GM10847 (cell line): ENCODE results near the gene PNKD.

Source experiments
- POLR2A ChIP-seq: IDR thresholded peaks from 2 replicates; pipeline ENCODE4 v1.6.1; 2011; ENCODE audit not compliant: insufficient read length; ENCODE audit errors: extremely low read depth

Gene PNKD

DNA sequence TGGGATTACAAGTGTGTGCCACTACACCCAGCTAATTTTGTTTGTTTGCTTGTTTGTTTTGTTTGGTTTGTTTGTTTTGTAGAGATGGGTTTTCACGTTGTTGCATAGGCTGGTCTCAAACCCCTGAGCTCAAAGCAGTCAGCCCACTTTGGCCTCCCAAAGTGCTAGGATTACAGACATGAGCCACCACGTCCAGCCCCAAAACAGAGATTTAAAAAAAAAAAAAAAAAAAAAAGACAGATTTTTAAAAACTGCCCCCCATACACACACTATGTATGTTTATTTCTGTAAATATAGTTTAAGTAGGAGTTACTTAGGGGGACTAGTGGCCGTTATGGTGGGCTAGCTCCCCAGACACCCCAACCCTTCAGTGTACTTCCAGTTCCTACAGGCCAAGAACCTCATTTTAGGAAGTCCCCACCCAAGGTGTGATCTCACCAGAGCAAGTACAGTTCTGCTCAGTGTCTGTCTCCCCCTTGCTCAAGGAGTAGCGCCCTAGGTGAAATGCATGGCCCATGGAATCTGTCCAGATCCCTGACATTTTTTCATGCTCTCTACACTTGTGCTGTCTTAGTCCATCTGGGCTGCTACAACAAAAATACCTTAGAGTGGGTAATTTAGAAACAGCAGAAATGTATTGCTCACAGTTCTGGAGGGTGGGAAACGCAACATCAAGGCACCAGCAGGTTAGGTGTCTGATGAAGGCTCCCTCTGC, 23.6 kb downstream of the PNKD start:
- no peak for TF ChIP-seq POLR2A

DNA sequence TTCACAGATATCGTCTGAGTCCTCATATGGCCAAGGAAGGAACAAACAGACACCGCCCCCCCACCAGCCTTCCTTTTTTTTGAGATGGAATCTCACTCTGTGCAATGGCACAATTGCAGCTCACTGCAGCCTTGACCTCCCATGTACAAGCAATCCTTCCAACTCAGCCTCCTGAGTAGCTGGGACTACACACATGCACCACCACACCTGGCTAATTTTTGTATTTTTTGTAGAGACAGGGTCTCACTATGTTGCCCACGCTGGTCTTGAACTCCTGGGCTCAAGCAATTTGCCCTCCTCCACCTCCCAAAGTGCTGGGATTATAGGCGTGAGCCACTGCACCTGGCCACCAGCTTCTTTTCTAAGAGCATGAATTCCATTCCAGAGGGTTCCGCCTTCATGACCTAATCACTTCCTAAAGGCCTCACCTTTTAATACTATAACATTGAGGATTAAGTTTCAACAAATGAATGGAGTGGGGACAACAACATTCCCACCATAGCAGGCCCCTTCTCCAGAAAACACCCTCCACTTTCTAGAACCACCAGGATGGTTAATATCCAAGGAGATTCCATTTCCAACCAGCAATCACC, 24.2 kb downstream of the PNKD start:
- no peak for TF ChIP-seq POLR2A

DNA sequence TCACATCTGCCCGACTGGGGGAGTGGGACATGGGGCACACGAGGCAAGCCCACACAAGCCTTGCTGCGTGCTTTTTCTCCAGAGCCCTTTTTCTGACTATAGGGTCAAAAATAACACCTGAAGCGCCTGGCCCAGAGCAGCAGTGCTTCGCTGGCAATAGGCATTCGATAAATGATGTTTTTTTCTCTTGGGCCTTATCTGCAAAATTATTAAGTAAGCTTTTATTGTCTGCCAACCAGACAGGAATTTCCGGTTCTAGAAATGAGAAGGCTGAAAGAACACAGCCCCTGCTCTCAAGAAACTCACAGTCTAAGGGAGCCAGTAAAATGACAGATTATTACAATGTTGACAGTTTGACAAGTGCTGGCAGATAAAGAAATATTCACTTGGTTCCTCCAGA, 24.7 kb downstream of the PNKD start:
- no peak for TF ChIP-seq POLR2A

DNA sequence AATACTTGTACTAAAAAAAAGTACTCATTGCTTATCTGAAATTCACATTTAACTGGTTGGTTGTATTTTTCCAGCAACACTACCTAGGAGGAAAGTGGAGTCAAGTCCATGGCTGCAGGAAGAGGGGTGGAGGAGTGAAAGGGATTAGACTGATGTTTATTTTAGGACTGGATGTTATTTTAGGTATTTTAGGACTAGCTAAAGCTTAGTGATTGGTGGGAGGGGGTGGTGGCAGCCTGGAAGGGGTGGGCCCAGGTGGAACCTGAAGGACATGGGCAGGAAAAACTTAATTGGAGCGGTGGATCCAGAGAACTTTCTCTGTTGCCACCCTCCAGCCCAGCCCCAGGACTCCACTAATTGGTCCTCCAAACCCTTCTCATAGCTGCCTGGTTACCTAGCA, 25.9 kb downstream of the PNKD start:
- TF ChIP-seq POLR2A = no peak

DNA sequence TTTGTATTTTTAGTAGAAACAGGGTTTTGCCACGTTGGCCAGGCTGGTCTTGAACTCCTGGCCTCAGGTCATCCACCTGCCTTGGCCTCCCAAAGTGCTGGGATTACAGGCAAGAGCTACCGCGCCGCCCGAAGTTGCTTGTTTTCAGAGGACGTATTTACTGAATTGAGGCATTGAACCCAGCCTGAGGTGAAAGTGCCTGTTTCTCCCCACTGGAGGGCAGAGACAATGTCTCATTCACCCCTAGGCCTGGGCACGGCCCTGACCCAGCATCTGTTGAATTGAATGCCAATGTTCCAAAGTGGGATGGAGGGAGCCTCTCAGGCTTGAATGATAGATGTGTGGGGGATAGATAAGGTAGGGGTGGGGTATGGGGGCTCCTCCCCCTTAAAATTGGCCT, 26.5 kb downstream of the PNKD start:
- TF ChIP-seq POLR2A = no peak

DNA sequence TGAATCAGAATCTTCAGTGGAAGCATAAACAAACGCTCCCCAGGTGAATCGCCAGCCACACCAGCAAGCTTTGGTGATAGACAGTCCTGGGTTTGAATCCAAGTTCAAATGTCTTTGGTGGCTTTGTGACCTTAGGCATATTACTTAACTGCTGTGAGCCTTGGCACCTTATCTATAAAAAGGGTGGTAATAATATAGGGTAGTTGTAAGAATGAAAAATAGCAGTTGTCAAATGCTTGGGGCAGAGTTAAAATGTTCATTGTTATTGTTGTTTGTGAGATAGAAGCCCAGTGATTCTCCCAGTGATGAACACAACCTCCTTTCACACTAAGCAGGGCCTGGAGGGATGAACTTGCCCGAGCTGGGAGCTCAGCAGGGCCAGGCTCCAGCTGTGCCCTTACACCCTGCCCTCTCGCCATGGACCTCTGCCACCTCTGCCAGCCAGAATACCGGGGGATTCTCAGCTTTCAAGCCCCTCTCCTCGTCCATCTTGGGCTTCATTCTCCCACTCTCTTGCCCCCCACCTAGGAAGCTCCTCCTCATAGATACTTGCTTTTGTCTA, 28.1 kb downstream of the PNKD start:
- no peak for TF ChIP-seq POLR2A

DNA sequence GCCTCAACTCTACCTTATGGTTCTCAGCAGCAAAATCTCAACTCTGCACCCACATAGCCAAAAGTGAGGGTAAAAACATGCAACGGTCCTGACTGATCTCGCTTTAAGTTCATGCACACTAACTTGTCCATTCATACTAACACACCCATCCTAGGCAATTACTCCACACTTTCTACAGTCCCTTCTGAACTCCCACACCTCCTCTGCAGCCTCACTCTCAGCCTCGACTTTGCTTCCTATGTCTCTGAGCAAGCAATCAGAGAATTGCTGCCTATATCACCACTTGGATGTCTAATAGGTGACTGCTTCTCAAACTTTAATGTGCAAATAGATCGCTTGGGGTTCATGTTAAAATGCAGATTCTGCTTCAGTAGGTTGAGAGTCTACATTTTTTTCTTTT, 29.8 kb downstream of the PNKD start:
- TF ChIP-seq POLR2A = no peak

DNA sequence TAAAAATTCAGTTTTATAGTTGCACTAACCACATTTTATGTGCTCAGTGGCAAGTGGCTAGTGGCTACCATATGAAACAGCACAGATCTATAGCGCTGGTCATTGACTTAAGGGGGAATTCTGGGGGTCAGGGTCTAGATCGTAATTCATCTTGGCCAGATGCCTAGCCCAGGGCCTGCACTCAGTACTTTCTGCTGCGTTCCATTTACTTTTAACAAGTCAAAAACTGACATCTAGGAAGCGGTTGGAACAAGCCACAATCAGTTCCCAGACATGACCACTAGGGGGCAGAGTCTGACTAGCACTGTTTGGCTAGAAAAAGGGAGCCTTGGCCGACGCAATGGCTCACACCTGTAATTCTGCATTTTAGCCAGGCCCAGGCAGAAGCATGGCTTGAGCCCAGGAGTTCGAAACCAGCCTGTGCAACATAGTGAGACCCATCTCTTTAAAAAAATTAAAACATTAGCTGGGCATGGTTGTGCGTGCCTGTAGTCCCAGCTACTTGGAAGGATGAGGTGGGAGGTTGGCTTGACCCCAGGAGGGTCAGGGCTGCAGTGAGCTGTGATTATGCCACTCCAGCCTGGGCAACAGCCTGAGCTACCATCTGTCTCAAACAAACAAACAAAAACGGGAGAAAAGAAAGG, 31.0 kb downstream of the PNKD start:
- TF ChIP-seq POLR2A = no peak

DNA sequence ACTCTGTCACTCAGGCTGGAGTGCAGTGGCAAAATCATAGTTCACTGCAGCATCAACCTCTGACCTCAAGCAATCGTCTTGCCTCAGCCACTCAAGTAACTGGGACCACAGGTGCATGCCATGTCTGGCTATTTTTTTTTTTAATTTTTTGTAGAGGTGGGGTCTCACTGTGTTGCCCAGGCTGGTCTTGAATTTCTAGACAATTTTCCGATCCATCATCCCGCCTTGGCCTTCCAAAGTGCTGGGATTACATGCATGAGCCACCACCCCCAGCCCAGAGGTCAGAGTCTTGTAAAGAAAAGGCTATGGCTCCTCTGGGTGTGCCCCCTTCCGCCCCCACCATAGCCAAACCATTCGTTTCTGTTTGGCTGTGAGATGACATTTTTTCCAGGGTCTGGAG, 35.1 kb downstream of the PNKD start:
- no peak for TF ChIP-seq POLR2A

DNA sequence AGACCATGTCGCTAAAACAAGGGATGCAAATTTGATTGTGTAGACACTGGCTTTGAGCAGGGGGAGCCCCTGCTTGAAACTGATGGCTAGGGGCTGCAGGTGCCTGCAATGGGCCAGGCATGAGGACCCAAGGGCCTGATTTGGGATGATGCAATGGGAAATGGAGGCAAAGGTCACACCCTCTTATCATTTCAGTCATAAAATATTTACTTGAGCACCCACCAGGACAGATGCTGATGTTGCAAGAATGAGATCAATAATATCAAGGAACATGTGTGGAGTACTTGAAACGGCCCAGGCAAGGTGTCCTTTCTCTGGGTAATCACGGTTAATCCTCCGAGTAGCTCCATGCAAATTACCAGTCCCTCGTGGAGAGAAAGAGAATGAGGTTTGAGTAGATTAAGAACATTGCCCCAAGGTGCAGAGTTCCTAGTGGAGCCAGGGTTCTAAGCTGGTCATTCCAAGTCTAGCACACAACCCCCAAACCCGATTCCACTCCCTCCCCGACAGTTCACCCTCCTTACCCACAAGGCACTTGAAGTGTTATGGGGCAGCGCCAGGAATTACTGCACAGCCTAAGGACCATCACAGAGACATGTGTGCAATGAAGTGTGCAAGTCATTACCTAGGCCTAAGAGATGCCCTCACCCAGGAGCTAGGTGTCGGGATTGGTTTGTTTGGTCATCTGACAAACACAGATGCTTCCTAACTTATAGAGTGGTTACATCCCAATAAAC, 36.0 kb downstream of the PNKD start:
- no peak for TF ChIP-seq POLR2A

DNA sequence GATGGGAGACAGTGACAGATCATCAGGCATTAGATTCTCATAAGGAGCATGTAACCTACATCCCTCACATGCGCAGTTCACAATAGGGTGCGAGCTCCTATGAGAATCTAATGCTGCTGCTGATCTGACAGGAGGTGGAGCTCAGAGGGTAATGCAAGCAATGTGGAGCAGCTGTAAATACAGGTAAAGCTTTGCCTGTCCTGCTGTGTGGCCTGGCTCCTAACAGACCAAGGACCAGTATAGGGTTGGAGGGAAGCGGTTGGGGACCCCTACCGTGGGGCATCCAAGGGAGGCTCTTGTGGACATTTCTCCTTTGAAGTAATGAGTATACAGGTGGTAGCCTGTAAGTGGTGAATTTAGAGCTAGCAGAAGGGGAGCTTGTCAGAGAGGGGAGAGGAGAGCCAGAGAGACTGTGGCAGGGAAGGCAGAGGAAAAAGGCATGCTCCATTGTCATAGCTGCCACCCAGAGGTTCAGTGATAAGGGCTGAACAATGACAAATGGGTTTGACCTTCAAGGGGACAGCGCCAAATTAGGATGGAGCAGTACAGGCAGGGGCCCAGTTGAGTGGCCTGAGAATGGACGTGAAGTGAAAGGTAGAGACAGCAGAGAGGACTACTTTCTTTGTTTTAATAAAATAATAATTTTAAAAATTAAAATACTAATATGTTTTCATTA, 37.2 kb downstream of the PNKD start:
- TF ChIP-seq POLR2A = no peak

DNA sequence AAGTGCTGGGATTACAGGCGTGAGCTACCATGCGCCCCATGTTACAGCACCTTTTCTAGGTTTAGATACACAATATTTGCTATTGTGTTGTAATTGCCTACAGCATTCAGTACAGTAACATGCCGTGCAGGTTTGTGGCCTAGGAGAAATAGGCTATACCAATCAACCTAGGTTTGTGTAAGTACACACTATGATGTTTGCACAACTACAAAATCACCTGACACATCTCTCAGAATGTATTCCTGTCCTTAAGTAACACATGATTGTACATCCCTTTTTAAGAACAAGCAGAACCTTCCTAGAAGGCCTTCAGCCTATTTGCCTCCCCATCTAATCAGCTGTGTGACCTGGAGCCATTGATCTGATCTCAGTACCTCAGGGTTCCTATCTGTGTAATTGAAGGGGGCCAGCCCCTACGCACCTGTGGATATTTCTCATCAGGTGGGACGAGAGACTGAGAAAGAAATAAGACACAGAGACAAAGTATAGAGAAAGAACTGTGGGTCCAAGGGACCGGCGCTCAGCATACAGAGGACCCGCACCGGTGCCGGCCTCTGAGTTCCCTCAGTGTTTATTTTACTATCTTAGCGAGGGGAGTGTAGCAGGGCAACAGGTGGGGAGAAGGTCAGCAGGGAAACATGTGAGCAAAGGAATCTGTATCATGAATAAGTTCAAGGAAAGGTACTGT, 40.7 kb downstream of the PNKD start:
- no peak for TF ChIP-seq POLR2A

DNA sequence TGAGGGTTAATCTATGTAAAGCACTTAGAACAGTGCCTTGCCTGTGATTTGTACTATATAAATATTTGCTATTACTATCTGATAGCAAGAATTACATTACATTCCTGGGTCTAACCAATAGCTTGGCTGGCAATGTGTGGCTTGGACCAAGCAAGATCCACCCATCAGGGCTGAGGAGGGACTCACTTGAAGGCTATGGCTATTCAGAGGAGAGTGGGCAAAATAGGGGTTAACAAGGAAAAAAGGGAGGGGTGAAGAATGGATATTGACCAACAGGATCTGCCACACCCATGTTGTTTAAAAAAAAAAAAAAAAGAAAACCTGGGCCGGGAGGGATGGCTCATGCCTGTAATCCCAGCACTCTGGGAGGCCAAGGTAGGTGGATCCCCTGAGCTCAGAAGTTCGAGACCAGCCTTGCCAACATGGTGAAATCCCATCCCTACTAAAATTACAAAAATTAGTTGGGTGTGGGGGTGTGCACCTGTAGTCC, 42.0 kb downstream of the PNKD start:
- no peak for TF ChIP-seq POLR2A

DNA sequence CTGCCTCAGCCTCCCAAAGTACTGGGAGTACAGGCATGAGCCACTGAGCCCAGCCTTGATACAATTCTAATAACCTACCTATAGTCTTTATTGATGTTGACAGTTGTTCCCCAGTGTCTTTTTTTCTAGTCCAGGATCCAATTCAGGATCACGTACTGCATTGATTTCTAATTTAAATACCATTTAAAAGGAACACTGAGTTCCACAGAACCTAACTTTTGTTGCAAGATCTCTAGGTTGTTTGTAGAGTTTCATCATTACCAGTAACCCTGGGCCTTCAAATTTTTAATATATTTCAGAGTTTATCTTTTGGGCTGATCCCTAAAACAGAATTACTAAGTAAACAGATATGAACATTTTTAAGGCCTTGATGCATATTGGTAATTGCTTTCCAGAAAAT, 43.0 kb downstream of the PNKD start:
- no peak for TF ChIP-seq POLR2A
